GM23338 (cell line): ENCODE data around the gene CREB3L4. TPM values are rescaled to one million over a fixed set of nuclear protein-coding genes. Genes with fewer than 3 reads are reported as not detected.

Experiments
- ATAC-seq: fragments of 200-7000 bp; cut with Tn5 transposase; 3 replicates; pipeline ENCODE4 v1.9.1; 2020
- DNase-seq: peaks from one replicate; pipeline ENCODE4 v3.0.0-alpha.2; 2015; ENCODE audit warnings: low spot score
- H2AFZ ChIP-seq: fragments of 200-600 bp; sonication (generic); 2 replicates; pipeline ENCODE4 v1.8.0; 2016; ENCODE audit warnings: antibody characterized with exemption, mild to moderate bottlenecking, moderate library complexity
- H3F3A ChIP-seq: fragments of 200-600 bp; sonication (generic); replicated peaks from 2 replicates; pipeline ENCODE4 v1.8.0; 2017; ENCODE audit warnings: antibody characterized with exemption, mixed run types, low read depth
- H3K27ac ChIP-seq: fragments of 200-600 bp; sonication (generic); 2 replicates; pipeline ENCODE4 v1.6.1; 2016; ENCODE audit warnings: low read depth
- H3K27me3 ChIP-seq: fragments of 200-600 bp; sonication (generic); 2 replicates; pipeline ENCODE4 v1.8.0; 2016; ENCODE audit warnings: mild to moderate bottlenecking, mixed run types, moderate library complexity; ENCODE audit not compliant: insufficient read depth
- H3K36me3 ChIP-seq: fragments of 200-600 bp; sonication (generic); 2 replicates; pipeline ENCODE4 v1.8.0; 2016; ENCODE audit warnings: mild to moderate bottlenecking; ENCODE audit not compliant: insufficient read depth
- H3K4me1 ChIP-seq: fragments of 200-600 bp; sonication (generic); 2 replicates; pipeline ENCODE4 v1.8.0; 2016; ENCODE audit warnings: mild to moderate bottlenecking, moderate library complexity; ENCODE audit not compliant: insufficient read depth
- H3K4me2 ChIP-seq: fragments of 200-600 bp; sonication (generic); 2 replicates; pipeline ENCODE4 v1.7.1; 2017; ENCODE audit warnings: mixed run types
- H3K4me3 ChIP-seq: fragments of 200-600 bp; sonication (generic); 2 replicates; pipeline ENCODE4 v1.6.1; 2016; ENCODE audit warnings: mixed run types
- H3K79me2 ChIP-seq: fragments of 200-600 bp; sonication (generic); replicated peaks from 2 replicates; pipeline ENCODE4 v1.8.0; 2017; ENCODE audit warnings: mild to moderate bottlenecking; ENCODE audit not compliant: insufficient read depth
- H3K9me2 ChIP-seq: fragments of 200-600 bp; sonication (generic); 2 replicates; pipeline ENCODE4 v1.8.0; 2017; ENCODE audit not compliant: insufficient read depth
- H4K20me1 ChIP-seq: fragments of 200-600 bp; sonication (generic); replicated peaks from 2 replicates; pipeline ENCODE4 v1.8.0; 2017; ENCODE audit warnings: mild to moderate bottlenecking; ENCODE audit not compliant: insufficient read depth
- H3K27ac Mint-ChIP-seq: 2 replicates; pipeline ENCODE4 v1.8.0; 2020; ENCODE audit warnings: inconsistent platforms, mild to moderate bottlenecking, moderate library complexity, mixed read lengths
- H3K27me3 Mint-ChIP-seq: 3 replicates; pipeline ENCODE4 v1.8.0; 2022; ENCODE audit warnings: low read depth, mild to moderate bottlenecking, moderate library complexity, mixed read lengths, inconsistent platforms; ENCODE audit not compliant: insufficient read depth, poor library complexity
- H3K36me3 Mint-ChIP-seq: 3 replicates; pipeline ENCODE4 v1.8.0; 2021; ENCODE audit warnings: low read depth, mild to moderate bottlenecking, inconsistent platforms, moderate library complexity, mixed read lengths
- H3K4me1 Mint-ChIP-seq: 3 replicates; pipeline ENCODE4 v1.8.0; 2020; ENCODE audit warnings: mild to moderate bottlenecking, inconsistent platforms, mixed read lengths
- H3K4me3 Mint-ChIP-seq: 3 replicates; pipeline ENCODE4 v1.8.0; 2021; ENCODE audit warnings: moderate library complexity, mild to moderate bottlenecking, inconsistent platforms, mixed read lengths
- H3K9me3 Mint-ChIP-seq: 3 replicates; pipeline ENCODE4 v1.8.0; 2020; ENCODE audit warnings: moderate library complexity, mild to moderate bottlenecking, inconsistent platforms, mixed read lengths
- EZH2phosphoT487 ChIP-seq: fragments of 200-600 bp; sonication (generic); IDR thresholded peaks from one replicate; pipeline ENCODE4 v1.8.1; 2018; ENCODE audit warnings: antibody characterized with exemption; ENCODE audit not compliant: unreplicated experiment
- POLR2AphosphoS5 ChIP-seq: IDR thresholded peaks from 2 replicates; pipeline ENCODE4 v1.6.1; 2016; ENCODE audit warnings: antibody characterized with exemption, low read depth
- STAT1 ChIP-seq: IDR thresholded peaks from one replicate; pipeline ENCODE4 v1.6.1; 2016; ENCODE audit warnings: antibody characterized with exemption; ENCODE audit not compliant: unreplicated experiment
- polyA plus RNA-seq: library from polyadenylated mRNA; unstranded; fragments of >200 nt; fragmentation: Nextera tagmentation; extraction: Ambion mirVana; gene quantifications from 2 replicates; pipeline ENCODE4 v1.2.1, GENCODE V29; 2016
- total RNA-seq: library from RNA; depleted of rRNA; stranded (reverse); fragments of >200 nt; shearing (Covaris generic); gene quantifications from 2 replicates; pipeline ENCODE4 v1.2.3, GENCODE V29; 2014
- TF ChIP-seq, protein P1 (sequence below), 2 experiments: fragments of 200-600 bp in 1 of 2; sonication (generic) in 1 of 2; conservative IDR thresholded peaks; 2 replicates each; pipeline versions ENCODE4 v1.5.1 to v1.6.1; 2016 to 2017; ENCODE audit warnings: antibody characterized with exemption in 2 of 2, low read depth in 2 of 2, mild to moderate bottlenecking in 2 of 2, moderate library complexity in 1 of 2

The CREB3L4 gene
- total and polyA plus RNA-seq, 2 experiments from 2014 or later: 19.3 to 26.8 TPM

DNA sequence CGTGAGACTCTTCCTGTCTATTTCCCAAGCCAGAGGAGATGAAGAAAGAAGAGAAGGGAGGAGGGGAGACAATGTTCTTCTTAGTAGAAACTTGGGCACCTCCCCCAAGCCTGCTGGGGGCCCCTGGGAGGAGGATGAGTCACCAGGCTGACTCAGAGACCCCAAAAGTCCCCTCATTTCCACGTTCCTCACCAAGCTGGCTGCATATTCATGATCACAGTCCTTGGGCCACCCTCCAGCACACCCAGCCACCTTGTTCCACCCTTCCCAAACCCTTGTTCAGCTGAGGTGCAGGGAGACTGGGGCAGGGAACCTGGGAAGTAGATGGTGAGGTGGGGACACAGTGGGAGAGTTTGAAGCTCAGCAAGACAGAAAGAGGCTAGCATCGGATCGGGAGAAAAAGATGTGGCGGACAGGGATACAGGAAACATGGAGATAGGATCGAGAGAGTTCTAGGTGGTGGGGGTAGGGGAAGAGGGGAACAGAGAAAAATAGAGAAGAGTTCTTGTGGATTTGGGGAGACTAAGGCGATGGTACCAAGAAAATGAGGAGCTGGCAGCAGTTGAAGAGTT, 17.7 kb downstream of the CREB3L4 start:
- Mint-ChIP-seq H3K36me3 (peaks cover 37% of the 10 kb centered on the region), H3K27ac (peak overlapping the region; percentile 92), H3K4me1 (peaks cover 19% of the 10 kb centered on the region), H3K9me3 (no peaks in the 10 kb centered on the region), H3K4me3 (peak overlapping the region; percentile 92), H3K27me3 (peaks cover 15% of the 10 kb centered on the region)
- peaks cover 10% of the 10 kb centered on the region for H3K36me3 ChIP-seq
- peak overlapping the region; percentile 85 for H3K4me2 ChIP-seq
- peaks cover 18% of the 10 kb centered on the region; the same call in 1 of the 2 replicates for H3K79me2 ChIP-seq
- no peaks in the 10 kb centered on the region for H3K9me2 ChIP-seq
- peak overlapping the region; percentile 80 for H3K4me3 ChIP-seq
- peaks cover 4% of the 10 kb centered on the region; the same call in 1 of the 2 replicates for H3F3A ChIP-seq
- TF ChIP-seq, protein P1, sequence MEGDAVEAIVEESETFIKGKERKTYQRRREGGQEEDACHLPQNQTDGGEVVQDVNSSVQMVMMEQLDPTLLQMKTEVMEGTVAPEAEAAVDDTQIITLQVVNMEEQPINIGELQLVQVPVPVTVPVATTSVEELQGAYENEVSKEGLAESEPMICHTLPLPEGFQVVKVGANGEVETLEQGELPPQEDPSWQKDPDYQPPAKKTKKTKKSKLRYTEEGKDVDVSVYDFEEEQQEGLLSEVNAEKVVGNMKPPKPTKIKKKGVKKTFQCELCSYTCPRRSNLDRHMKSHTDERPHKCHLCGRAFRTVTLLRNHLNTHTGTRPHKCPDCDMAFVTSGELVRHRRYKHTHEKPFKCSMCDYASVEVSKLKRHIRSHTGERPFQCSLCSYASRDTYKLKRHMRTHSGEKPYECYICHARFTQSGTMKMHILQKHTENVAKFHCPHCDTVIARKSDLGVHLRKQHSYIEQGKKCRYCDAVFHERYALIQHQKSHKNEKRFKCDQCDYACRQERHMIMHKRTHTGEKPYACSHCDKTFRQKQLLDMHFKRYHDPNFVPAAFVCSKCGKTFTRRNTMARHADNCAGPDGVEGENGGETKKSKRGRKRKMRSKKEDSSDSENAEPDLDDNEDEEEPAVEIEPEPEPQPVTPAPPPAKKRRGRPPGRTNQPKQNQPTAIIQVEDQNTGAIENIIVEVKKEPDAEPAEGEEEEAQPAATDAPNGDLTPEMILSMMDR (conservative IDR thresholded peaks at IDR 0.05; ENCODE audit: low read depth in 2 of 2): no peak
- TF ChIP-seq POLR2AphosphoS5: peak; percentile 53
- H2AFZ ChIP-seq: peak overlapping the region; percentile 50; the same call in 1 of the 2 replicates
- H4K20me1 ChIP-seq: peaks cover 5% of the 10 kb centered on the region; the same call in 1 of the 2 replicates
- DNase-seq (peak; percentile 56), ATAC-seq (peak; percentile 24)
- H3K27me3 ChIP-seq: no peaks in the 10 kb centered on the region
- H3K27ac ChIP-seq: peak overlapping the region; percentile 73; the same call in 1 of the 2 replicates
- H3K4me1 ChIP-seq: peaks cover 6% of the 10 kb centered on the region

DNA sequence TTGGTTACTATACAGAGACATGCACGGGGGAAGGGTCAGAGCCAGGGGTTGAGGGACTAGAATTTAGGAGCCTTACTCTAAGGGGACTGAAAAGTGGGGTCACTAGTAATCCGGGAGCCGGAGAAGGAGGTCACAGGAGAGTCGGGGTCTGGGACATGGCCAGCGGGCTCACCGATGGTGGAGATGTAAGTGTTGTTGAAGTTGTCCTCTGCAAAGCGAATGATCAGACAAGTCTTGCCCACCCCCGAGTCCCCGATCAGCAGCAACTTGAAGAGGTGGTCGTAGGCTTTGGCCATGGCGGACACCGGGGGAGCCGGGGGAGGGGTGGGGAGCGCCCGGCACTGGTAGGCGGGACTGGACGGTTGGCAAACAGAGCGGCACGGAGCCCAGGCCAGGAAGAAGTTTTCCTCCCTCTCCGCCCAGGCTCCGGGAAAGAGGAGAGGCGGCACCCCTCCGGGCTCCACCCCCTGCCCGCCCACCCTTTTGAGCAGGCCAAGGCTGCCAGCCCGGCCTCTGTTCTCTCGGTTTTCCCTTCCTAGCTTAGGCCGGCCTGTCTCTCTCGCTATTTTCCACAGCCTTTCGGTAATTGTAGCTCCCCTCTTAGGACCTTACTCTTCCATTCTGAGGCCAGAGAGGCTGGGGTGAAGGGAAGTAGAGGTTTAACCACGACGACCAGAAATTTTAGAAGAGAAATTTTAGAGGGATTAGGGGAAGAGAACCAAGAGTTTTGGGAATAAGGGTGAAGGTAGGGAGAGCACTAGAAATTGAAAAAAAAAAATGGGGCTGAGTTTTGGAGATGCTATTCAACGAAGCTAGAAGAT, 18.4 kb downstream of the CREB3L4 start, which contains the start of gene RAB13:
TSS of gene RAB13 (minus strand) at position 399 of the 821 bp plus-strand sequence. CDS start at position 296, 103 bp downstream.
- Mint-ChIP-seq H3K4me1 (peaks cover 20% of the 10 kb centered on the region), H3K27me3 (peaks cover 21% of the 10 kb centered on the region), H3K36me3 (peaks cover 41% of the 10 kb centered on the region), H3K4me3 (peak within 1 kb of the TSS; percentile 92), H3K9me3 (no peaks in the 10 kb centered on the region), H3K27ac (peak within 1 kb of the TSS; percentile 94)
- Histone ChIP-seq H3K9me2 (no peaks in the 10 kb centered on the region), H3K4me3 (peak within 1 kb of the TSS; percentile 80), H3K27me3 (no peaks in the 10 kb centered on the region), H3K79me2 (peaks cover 24% of the 10 kb centered on the region), H2AFZ (peak within 1 kb of the TSS; percentile 78; the same call in 1 of the 2 replicates), H3K36me3 (peaks cover 12% of the 10 kb centered on the region), H3F3A (peaks cover 5% of the 10 kb centered on the region), H4K20me1 (peaks cover 8% of the 10 kb centered on the region), H3K4me2 (peak within 1 kb of the TSS; percentile 85), H3K4me1 (peaks cover 6% of the 10 kb centered on the region), H3K27ac (peak within 1 kb of the TSS; percentile 83)
- DNase-seq (peak; percentile 91), ATAC-seq (peak; percentile 86)
- peak; percentile 40; the same call in 1 of the 2 replicates for TF ChIP-seq POLR2AphosphoS5
- TF ChIP-seq STAT1: no peak

DNA sequence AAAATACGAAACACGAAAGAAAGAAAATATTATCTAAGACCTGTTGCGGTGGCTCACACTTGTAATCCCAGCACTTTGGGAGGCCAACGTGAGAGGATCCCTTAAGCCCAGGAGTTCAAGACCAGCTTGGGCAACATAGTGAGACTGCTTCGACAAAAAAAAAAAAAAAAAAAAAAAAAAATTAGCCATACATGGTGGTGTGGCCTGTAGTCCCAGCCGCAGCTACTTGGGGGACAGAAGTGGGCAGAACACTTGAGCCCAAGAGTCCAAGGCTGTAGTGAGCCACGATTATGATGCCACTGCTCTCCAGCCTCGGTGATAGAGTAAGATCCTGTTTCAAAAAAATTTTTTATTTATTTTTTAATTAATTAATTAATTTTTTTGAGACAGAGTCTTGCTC, 19.9 kb downstream of the CREB3L4 start:
- no peak for ATAC-seq
- Mint-ChIP-seq H3K4me1 (peaks cover 31% of the 10 kb centered on the region), H3K27ac (no peak overlapping the region), H3K9me3 (peaks cover 4% of the 10 kb centered on the region; the same call in 1 of the 3 replicates), H3K4me3 (no peak overlapping the region; the same call in 2 of the 3 replicates), H3K27me3 (peaks cover 30% of the 10 kb centered on the region), H3K36me3 (peaks cover 42% of the 10 kb centered on the region)
- Histone ChIP-seq H2AFZ (no peak overlapping the region), H3K9me2 (no peaks in the 10 kb centered on the region), H3K36me3 (peaks cover 27% of the 10 kb centered on the region), H3K4me2 (no peak overlapping the region), H3K27me3 (no peaks in the 10 kb centered on the region), H3F3A (peaks cover 14% of the 10 kb centered on the region), H3K4me3 (no peak overlapping the region), H4K20me1 (peaks cover 22% of the 10 kb centered on the region), H3K79me2 (peaks cover 38% of the 10 kb centered on the region), H3K4me1 (peaks cover 21% of the 10 kb centered on the region), H3K27ac (no peak overlapping the region)
- no peak for DNase-seq
- TF ChIP-seq EZH2phosphoT487: no peak
- TF ChIP-seq, protein P1 (conservative IDR thresholded peaks at IDR 0.05; ENCODE audit: low read depth in 2 of 2): no peak
